ENCODE measurements around the gene XPR1.
"Not testable (repeated sequence)": the region's sequence is repeated elsewhere in the genome, so short reads cannot be mapped to it uniquely, and the experiment has no call there.

The XPR1 gene

DNA sequence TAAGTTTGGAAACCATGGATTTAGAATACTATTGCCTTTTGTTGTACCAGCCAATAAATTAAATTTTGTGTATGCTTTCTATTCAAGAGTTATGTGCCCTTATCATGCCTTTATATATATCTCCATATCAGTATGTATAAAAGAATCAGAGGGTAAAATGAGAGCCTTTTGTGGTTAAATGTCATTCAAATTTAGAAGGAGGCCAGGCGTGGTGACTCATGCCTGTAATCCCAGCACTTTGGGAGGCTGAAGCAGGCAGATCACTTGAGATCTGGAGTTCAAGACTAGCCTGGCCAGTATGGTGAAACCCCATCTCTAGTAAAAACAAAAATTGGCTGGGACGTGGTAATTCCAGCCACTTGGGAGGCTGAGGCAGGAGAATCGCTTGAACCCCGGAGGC is 88.9 kb downstream of the XPR1 start:
- no peak for DNase-seq (ENCODE audit: low spot score)

DNA sequence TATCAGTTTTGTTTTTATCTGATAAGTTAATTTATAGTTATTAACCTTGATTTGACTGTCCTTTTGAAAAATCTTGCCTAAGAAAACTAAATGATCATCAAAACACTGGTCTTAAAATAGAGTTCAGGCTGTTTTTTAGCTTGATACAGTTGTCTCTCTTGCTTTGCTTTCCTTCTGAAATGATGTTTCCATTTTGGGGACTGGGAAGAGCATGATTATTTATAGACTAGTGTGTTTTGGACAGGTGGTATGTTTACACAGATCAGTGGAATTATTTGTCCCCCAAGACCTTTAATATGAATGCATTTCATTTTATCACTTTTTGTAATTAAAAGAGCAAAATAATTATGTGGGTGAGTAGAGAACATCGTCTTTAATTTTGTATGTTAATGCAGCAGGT is 90.8 kb downstream of the XPR1 start:
- DNase-seq (ENCODE audit: low spot score), result no peak

DNA sequence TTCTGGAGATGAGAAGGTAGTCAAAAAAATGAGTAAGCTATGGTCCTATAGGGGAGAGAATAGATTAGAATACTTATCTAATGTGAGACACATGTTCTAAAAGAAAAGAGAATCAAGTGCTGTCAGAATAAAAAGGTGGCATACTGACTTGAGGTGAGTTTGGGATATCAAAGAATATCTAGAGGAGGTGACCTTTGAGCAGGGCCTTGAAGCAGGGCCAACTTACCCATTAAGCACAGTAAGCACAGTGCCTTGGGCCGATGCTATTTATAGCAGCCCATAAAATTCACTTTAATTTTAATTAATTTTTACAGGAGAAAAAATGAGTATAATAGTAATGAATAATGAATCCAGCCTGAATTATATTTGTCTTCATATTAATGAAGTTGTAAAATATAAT is 92.2 kb downstream of the XPR1 start:
- no peak for DNase-seq (ENCODE audit: low spot score)

DNA sequence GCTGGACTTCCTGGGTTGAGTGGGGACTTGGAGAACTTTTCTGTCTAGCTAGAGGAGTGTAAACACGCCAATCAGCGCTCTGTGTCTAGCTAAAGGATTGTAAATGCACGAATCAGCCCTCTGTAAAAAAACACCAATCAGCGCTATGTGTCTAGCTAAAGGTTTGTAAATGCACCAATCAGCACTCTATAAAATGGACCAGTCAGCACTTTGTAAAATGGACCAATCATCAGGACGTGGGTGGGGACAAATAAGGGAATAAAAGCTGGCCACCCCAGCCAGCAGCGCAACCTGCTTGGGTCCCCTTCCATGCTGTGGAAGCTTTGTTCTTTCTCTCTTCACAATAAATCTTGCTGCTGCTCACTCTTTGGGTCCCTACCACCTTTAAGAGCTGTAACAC is 94.2 kb downstream of the XPR1 start:
- not testable (repeated sequence) for DNase-seq (ENCODE audit: low spot score)

DNA sequence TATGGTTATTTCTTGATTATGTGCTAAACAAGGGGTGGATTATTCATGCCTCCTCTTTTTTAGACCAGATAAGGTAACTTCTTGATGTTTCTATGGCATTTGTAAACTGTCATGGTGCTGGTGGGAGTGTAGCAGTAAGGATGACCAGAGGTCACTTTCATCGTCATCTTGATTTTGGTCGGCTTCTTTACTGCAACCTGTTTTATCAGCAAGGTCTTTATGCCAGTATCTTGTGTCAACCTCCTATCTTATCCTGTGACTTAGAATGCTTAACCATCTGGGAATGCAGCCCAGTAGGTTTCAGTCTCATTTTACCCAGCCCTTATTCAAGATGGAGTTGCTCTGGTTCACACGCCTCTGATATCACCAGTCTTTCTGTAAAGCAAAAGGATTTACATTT is 95.9 kb downstream of the XPR1 start:
- DNase-seq (ENCODE audit: low spot score), result not testable (repeated sequence)

DNA sequence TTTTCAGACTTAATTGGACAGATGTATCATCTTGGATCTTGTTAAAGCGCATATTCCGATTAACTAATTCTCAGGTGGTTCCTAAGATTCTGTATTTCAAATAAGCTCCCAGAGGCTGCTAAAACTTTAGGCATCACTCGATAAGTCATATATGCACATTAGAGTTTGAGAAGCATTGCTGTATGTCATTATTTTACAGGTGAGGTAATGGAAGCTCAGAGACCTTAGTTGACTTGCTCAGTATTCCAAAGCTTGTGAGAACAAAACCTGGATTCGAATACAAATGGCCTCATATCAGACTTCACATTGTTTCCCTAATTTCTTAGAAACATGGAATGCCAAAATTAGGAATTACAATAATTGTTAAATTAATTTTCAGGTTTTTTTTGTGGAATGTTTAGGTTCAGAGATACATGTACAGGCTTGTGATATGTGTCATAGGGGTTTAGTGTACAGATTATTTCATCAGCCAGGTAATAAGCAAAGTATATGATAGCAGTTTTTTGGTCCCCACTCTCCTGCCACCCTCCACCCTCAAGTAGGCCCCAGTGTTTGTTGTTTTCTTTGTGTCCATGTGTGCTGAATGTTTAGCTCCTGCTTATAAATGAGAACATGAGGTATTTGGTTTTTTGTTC is 96.8 kb downstream of the XPR1 start:
- no peak for DNase-seq (ENCODE audit: low spot score)

DNA sequence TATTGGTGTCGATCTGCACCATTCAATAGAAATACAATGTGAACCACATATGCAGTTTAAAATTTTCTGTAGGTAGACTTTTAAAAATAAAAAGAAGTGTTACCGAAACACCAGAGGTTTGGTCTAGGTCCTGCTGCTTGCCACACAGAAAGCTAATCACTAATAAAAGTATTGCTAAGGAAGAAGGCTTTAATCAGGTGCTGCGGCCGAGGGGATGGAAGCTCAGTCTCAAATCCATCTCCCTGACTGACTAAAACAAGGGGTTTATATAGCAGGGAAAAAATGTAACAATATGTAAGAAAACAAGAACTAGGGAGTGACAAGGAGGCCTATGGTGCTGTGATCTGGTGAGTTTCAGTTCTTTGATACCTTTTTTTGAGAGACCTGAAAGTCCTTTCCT is 99.3 kb downstream of the XPR1 start:
- no peak for DNase-seq (ENCODE audit: low spot score)

DNA sequence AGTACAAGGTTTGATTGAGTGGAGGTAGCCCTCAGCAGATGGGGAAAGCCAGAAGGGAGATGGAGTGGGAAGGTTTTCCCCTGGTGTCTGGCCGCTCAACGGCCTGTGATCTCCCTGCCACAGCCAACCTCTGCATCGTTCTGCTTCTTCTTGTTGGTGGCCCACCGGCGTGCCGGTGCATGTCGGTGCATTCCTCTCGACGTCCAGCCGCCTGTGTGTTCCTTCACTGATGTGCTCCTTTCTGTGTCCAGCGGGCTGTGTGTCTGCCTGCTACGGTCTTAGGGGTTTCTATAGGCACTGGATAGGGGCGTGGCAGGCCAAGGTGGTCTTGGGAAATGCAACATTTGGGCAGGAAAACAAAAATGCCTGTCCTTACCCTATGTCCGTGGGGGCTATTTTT is 101.0 kb downstream of the XPR1 start:
- DNase-seq (ENCODE audit: low spot score), result no peak

DNA sequence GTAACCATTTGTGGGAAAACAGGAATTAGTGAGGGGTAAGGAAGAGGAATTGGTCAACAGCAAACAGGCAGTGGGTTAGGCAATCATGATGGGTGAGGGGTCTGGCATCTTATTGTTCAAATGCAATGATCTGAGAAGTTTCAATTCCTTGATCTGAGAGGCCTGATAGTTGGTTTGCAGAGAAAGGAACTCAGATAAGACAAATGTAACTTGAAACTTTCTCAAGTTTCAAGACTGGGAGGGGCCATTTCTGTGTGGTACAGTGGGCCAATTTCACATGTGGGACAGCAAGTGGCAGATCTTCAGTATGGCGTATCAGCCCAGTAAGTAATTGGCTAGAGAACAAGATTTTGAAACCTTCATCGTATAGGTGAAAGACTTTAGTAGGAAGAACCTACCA is 102.5 kb downstream of the XPR1 start:
- DNase-seq (ENCODE audit: low spot score), result no peak

DNA sequence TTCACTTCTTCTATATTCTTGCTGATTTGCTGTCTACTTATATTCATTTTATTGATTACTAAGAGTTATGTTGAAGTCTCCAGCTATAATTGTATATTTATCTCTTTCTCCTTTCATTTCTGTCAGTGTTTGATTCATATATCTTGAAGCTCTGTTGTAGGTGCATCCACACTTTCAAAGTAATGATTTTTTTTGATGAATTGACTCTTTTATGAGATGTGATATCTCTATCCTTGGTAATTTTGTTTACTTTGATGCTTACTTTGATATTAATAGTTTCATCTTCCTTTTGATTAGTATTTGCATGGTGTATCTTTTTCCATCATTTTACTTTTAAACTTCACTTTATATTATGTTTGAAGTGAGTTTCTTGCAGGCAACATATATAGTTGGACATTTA is 110.8 kb downstream of the XPR1 start:
- no peak for DNase-seq (ENCODE audit: low spot score)

DNA sequence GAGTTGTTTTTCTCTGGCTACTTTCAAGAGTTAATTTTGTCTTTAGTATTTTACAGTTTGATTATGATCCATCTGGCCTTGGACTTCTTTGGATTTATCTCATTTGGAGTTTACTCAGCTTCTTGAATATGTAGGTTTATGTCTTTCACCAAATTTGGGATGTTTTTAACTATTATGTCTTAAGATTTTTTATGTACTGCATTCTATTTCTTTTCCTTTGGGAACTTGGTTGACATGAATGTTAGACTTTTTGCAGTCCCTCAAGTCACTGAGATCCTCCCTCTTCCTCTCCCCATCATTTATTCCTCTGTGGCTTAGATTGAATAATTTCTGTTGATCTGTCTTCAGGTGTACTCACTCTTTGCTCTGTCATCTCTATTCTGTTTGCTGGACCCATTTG is 112.0 kb downstream of the XPR1 start:
- no peak for DNase-seq (ENCODE audit: low spot score)

DNA sequence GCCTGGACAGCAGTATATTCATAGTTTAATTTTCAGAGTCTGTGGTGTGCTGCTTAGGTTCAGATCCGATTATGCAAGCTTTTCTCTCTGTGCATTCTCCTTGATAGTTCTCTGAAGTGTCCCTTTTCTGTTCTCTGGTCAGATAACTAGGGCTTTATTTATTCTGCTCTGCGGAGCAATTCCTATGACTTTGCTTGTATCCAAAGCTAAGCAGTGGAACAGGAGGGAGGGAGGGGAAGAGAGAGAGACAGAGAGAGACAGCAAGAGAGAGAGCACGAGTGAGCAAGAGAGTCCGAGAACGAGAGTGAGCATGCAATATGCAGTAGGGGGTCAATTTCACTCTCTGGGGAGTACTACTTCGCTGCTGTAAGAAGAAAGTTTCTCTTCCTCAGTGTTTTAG is 113.3 kb downstream of the XPR1 start:
- no peak for DNase-seq (ENCODE audit: low spot score)

DNA sequence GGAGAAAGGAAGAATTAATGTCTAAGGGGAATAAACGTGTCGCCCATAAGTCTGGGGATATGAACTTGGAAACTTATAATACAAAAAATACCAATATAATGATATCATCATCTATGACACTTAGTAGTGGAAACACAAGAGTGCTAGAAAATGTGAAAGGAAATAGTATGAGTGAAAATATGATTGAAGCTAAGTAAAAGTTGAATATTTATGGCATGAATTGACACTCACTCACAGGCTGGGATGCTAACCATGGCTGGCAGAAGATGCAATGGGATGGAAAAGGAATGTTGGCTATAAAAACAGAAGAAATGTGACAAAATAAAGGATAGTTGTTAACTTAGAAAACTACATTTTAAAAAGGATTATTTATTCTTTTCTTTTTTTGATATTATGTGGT is 120.1 kb downstream of the XPR1 start:
- DNase-seq (ENCODE audit: low spot score), result no peak

DNA sequence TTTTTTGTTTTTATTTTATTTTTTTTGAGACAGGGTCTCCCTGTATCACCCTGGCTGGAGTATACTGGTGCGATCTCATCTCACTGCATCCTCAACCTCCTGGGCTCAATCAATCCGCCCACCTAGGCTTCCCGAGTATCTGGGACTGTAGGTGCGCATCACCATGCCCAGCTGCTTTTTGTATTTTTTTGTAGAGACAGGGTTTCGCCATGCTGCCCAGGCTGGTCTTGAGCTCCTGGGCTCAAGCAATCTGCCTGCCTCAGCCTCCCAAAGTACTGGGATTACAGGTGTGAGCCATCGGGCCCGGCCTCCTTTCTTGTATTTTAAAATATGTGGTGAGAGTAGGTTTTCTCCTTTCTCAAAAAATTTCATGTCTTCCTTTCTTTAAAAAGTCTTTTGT is 122.6 kb downstream of the XPR1 start:
- no peak for DNase-seq (ENCODE audit: low spot score)

DNA sequence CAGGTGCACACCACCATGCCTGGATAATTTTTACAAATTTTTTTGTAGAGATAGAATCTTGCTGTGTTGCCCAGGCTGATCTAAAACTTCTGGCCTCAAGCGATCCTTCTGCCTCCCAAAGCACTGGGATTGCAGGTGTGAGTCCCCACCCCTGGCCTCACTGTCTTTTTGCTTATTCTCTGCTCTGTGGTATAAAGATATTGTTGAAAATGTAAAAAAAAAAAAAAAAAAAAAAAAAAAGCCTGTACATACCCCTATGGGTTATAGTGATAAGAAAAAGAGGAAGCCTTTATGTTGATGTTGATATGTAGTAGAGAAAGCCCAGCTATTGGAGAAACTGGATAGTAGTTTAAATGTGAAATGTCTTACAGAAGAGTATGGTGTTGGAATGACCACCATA is 125.8 kb downstream of the XPR1 start:
- DNase-seq (ENCODE audit: low spot score), result no peak

DNA sequence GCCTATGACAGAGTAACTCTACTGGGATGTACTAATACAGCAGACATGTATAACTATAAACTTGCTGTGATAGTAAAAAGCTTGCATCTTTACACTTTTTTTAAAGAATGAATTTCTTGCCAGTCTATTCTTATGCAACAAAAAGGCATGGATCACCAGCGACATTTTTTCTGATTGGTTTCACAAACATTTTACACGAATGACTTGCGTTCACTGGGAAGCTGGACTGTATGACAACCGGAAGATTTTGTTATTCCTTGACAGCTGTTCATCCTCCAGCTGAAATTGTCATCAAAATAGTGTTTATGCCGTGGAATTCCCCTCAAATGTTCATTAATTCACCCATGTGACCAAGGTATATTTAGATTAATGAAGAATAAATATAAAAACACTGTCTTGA is 131.0 kb downstream of the XPR1 start:
- no peak for DNase-seq (ENCODE audit: low spot score)

DNA sequence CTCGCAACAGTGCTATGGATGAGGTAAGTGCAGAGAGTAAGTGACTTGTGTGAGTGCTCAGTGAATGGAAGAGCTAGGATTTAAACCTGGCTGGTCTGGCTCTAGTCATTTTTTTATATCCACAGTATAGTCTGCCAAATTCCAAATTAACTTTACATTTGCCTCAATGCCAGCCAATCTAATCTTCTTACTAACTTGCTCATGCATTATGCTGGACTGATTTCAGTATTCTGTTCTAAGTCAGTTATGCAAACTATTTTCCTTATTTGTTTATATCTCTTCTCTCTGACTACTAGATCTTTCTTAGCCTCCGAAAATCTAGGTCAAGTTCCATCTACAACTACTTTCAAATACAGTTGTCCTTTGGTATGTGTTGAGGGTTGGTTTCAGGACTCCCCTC is 133.3 kb downstream of the XPR1 start:
- DNase-seq (ENCODE audit: low spot score), result no peak

DNA sequence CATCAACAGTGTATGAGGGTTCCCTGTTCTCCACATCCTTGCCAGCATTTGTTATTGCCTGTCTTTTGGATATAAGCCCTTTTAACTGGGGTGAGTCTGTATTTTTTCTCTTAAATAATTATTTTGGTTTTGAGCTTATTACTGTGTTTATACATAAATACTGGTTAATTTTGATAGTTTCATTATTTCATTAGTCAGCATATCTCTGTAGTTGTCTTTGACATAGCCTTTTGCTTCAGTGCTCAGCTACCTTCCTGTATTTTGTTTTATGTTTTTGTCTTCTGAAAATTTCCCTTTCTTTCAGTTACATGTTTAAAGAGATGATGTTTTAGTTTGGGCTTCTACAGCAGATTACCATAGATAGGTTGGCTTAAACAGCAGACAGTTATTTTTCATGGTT is 138.1 kb downstream of the XPR1 start:
- DNase-seq (ENCODE audit: low spot score), result no peak

DNA sequence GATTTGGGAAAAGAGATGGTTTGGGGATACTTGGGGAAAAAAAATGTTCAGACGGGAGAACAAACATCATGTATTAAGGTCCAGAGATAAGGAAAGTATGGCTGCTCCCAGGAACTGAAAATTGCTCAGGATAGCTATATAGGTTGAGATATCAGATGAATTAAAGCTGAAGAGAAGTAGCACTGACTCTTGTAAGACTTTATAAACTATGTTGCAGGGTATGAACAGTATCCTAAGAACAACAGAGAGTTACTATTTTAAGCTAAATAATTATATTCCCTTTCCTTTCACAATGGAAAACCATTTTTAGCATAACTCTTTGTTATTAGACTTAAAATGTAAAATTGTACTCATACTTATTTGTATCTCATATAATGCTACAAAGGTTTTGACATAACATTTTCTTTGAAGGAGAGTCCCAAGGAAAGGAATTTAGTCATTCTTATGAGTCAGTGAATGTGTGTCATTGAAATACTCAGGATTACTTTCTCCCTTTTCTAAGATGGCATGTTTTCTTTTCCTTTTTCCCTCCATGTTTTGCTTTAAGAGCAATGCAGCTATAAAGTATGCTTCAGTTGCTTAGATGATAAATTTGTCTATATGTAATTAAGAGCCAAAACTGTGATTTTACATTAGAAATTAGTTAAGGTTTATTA is 141.5 kb downstream of the XPR1 start:
- DNase-seq (ENCODE audit: low spot score), result no peak

DNA sequence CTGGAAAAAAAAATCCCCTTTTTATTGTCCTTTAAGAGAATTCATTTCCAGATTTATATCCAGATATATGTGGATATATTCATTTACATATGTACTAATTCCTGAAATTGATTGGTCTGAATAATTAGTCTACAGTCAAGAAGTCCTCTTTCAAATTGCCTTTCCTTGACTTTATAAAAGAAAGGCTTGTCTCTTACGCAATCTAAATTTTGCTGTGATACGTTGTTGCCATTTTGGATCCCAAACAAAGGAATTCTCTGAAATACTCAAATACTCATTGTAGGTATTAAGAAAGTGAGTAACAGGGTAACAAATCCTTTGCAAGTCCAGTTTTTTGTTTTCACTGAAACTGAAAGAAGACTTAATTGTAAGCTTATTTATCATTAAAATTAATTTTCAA is 144.0 kb downstream of the XPR1 start:
- no peak for DNase-seq (ENCODE audit: low spot score)

DNA sequence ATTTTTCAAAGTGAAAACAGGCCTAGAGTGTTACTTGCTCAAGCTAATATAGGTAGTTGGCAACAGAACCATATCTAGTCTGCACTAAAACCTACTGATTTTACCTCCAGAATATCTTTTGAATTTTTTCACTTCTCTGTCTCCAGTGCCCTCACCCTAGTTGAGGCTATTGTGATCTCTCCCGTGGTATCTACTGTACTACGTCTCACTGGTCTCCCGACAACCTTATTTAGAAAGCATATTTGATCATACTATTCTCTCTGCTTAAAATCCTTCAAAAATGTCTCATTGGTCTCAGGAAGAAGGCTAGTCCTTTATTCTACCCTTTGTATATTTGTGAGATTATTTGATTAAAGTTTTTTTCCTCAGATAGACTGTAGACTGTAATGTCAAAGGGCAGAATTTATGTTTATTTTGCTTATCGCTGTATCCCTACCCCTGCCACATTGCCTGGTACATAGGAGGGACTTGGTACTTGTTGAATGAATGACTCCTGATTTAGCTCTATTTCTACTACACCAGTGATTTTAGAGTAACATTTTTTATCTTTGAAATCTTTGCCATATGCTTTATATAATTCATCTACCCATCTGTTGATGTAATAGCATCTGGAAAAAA is 145.4 kb downstream of the XPR1 start:
- DNase-seq (ENCODE audit: low spot score), result no peak

DNA sequence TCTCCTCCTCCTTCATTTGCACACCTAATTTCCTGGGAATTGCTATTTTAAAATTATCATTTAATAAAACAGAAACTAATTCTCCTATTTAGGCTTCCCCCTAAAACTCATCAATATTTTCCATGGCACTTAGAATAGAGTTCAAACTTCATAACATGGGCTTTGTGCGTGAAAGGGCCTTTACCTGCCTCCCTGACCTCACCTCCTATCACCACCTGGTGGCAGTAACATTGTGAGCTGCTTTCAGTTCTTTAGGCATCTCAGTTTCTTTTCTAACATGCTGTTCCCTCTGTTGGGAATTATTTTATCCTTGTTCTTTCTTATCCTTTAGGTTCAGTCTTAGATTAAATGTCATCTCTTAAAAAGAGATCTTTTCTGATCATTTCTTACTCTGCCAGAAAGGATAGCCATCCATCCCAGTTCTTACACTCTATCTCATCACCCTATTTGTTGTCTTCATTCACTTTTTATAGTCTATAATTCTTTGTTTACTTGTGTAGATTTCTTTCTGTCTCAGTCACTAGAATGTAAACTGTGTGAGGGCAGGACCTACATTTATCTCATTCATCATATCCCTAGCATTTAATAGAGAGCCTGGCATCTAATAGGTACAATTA is 147.1 kb downstream of the XPR1 start:
- DNase-seq (ENCODE audit: low spot score), result no peak

DNA sequence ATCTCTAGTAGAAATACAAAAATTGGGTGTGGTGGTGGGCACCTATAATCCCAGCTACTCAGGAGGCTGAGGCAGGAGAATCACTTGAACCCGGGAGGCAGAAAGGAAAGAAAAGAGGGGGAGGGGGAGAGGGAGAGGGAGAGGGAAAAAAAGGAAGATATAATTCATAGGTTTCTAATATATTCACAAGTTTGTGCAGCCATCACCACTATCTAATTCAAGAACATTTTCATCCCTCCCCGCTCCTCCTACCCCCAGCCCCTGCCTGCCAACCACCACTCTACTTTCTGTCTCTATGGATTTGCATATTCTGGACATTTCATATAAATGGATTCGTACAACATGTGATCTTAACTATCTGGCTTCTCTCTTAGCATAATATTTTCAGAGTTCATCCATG is 147.8 kb downstream of the XPR1 start:
- DNase-seq (ENCODE audit: low spot score), result no peak
